Astrocyte of the cerebellum (primary cell): ENCODE data around the gene OR10R2.
"Not testable (repeated sequence)": the region's sequence is repeated elsewhere in the genome, so short reads cannot be mapped to it uniquely, and the experiment has no call there.

Experiments used
- DNase-seq: peaks from one replicate; pipeline ENCODE4 v3.0.0-alpha.2; 2011; ENCODE audit warnings: low read depth
- H3K4me3 ChIP-seq: 2 replicates; pipeline ENCODE4 v1.5.1; 2011; ENCODE audit warnings: mild to moderate bottlenecking, low read depth, low read length, moderate library complexity
- in situ Hi-C: cut with HindIII; loops from 2 replicates; pipeline ENCODE4 v1.10.0; 2017; ENCODE audit warnings: low sequenced_read_pairs
- TF ChIP-seq, protein P1 (sequence below): IDR thresholded peaks from 2 replicates; pipeline ENCODE4 v1.5.1; 2012; ENCODE audit warnings: low read length, low read depth, moderate library complexity, mild to moderate bottlenecking; ENCODE audit errors: missing control alignments

The OR10R2 gene, protein sequence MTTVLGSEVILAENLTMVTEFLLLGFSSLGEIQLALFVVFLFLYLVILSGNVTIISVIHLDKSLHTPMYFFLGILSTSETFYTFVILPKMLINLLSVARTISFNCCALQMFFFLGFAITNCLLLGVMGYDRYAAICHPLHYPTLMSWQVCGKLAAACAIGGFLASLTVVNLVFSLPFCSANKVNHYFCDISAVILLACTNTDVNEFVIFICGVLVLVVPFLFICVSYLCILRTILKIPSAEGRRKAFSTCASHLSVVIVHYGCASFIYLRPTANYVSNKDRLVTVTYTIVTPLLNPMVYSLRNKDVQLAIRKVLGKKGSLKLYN

DNA sequence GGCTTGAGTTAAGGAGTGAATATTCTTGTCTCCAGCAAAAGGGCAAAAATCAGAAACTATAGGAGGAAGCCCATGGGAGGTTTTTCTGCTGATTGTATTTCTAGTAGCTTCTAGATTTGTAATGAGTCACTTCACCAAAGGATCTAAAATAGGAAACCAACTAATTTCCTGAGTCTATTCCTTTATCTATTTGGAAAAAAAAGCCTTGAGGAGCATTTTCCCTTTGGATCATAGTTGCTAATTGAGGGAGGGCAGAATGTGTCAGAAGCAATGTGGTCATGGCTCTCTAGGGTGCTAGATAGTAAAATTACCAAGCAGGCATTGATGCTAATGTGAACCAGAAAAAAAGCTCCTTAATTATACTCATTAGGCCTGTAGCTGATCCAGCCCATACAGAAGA lies at the start of gene OR10R2:
TSS of gene OR10R2 (plus strand) at position 301 of the 400 bp plus-strand sequence. CDS start 106 bp downstream, outside the sequence.
- DNase-seq = no peak
- no peak within 1 kb of the TSS for H3K4me3 ChIP-seq
- in situ Hi-C loops = no loop called here
- TF ChIP-seq, protein P1, sequence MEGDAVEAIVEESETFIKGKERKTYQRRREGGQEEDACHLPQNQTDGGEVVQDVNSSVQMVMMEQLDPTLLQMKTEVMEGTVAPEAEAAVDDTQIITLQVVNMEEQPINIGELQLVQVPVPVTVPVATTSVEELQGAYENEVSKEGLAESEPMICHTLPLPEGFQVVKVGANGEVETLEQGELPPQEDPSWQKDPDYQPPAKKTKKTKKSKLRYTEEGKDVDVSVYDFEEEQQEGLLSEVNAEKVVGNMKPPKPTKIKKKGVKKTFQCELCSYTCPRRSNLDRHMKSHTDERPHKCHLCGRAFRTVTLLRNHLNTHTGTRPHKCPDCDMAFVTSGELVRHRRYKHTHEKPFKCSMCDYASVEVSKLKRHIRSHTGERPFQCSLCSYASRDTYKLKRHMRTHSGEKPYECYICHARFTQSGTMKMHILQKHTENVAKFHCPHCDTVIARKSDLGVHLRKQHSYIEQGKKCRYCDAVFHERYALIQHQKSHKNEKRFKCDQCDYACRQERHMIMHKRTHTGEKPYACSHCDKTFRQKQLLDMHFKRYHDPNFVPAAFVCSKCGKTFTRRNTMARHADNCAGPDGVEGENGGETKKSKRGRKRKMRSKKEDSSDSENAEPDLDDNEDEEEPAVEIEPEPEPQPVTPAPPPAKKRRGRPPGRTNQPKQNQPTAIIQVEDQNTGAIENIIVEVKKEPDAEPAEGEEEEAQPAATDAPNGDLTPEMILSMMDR = no peak

DNA sequence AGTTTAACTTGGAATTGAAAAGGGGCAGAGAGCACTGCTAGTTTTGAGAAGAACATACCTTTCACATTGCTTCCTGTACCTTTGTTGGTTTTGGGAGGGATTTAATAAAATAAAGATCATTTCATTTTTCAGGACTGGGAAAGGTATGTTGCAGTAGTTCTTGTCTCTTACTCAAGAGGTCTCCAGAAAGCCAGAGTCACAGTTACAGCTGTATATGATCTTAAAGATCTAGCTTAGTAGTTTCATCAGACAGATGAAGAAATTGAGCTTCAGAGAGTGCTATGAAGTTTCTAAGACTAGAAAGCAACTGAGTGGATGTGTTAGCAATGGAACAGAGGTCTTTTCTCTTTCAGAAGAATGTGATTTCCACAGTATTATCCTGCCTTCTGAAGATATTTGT lies 47.0 kb upstream of the OR10R2 start:
- no peak for DNase-seq
- TF ChIP-seq, protein P1 = no peak
- no peak overlapping the region for H3K4me3 ChIP-seq
- in situ Hi-C loops = no loop called here

DNA sequence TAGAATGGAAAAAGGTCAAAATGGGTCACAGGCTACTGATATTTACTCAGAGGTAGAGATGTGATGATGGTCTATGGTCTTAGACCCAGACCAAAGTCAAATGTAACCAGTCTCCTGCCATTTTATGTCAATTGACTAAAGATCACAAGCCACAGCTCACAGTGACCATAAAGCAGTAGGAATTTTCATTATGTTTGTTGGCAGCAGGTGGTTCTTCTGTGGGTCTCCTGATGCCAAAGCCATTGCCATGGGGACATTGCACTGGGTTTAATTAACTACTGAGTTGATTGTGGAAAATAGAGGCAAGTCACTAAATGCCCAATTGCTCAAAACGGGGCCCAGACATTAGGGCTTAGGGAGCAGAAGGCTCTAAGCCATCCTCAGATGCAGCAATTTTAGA lies 45.9 kb upstream of the OR10R2 start, which contains the start of gene OR10K2:
TSS of gene OR10K2 (minus strand) at position 101 of the 400 bp plus-strand sequence. CDS start 5,371 bp downstream, outside the sequence.
- TF ChIP-seq, protein P1 = no peak
- H3K4me3 ChIP-seq = no peak within 1 kb of the TSS
- no peak for DNase-seq
- in situ Hi-C loops = no loop called here

DNA sequence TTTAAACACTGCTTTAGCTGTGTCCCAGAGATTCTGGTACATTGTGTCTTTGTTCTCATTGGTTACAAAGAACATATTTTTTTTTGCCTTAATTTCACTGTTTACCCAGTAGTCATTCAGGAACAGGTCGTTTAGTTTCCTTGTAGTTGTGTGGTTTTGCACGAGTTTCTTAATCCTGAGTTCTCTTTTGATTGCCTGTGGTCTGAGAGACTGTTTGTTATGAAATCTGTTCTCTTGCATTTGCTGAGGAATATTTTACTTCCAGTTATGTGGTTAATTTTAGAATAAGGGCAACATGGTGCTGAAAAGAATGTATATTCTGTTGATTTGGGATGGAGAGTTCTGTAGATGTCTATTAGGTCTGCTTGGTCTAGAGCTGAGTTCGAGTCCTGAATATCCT lies 41.9 kb upstream of the OR10R2 start:
- H3K4me3 ChIP-seq, in situ Hi-C loops, DNase-seq: not testable (repeated sequence)

DNA sequence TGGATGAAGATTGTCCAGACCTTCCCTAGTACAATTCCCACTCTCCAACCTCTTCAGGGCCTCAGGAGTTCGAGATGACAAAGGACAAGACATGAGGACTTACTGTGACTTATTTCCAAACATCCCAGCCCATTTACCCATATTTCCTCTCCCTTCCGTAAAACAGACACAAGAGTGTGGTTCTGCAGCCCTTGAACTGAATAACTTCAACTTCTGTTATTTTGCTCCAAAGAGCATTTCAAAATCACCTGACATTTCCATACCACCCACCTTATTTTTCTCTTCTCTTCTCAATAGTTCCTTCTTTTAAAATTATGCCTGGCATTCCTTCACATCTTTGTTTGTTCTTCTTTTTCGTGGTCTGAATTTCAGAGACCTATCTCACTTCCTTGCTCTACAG lies 37.3 kb upstream of the OR10R2 start:
- no peak overlapping the region for H3K4me3 ChIP-seq
- DNase-seq = no peak
- TF ChIP-seq, protein P1 = no peak
- in situ Hi-C loops = no loop called here

DNA sequence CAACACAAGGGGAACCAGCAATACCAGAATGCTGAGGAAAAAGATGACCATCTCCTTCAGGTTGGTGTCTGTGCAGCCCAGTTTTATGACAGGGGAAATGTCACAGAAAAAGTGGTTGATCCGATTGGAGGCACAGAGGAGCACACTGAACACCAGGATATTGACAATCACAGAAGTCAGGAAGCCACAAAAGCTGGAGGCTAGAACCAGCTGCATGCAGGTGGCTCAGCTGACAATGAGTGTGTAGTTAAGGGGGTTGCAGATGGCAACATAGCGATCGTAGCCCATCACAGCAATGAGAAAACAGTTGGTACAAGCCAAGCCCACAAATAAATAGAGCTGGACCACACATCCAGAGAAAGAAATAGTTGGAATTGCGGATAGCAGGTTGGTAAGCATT lies 26.6 kb upstream of the OR10R2 start:
- DNase-seq = no peak
- in situ Hi-C loops = no loop called here
- H3K4me3 ChIP-seq = no peak overlapping the region
- TF ChIP-seq, protein P1 = no peak

DNA sequence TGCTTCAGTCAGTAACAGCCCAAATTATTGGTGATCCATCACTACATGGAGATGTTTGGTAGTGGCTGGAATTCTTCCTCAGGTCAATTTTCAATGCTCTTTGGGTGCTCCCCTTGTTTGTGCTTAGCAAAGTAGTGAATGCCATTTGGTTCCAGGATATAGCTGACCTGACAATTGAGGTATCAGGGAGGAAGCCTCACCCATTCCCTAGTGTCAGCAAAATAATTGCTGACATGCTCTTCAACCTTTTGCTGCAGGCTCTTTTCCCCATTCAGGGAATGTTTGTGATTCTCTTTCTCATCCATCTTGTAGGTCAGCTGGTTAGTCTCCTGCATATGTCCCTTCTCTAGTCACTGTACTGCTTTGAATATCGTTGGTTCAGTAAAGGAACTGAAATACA lies 17.5 kb upstream of the OR10R2 start:
- no peak for DNase-seq
- in situ Hi-C loops = no loop called here
- TF ChIP-seq, protein P1 = no peak
- no peak overlapping the region for H3K4me3 ChIP-seq
